ENCODE measurements around the gene VSIG2. TPM values are rescaled to one million over a fixed set of nuclear protein-coding genes. Genes with fewer than 3 reads are reported as not detected.

VSIG2 gene, protein sequence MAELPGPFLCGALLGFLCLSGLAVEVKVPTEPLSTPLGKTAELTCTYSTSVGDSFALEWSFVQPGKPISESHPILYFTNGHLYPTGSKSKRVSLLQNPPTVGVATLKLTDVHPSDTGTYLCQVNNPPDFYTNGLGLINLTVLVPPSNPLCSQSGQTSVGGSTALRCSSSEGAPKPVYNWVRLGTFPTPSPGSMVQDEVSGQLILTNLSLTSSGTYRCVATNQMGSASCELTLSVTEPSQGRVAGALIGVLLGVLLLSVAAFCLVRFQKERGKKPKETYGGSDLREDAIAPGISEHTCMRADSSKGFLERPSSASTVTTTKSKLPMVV
- total RNA-seq, result 0.13 TPM in 1 of 2 replicates, not detected in the other

DNA sequence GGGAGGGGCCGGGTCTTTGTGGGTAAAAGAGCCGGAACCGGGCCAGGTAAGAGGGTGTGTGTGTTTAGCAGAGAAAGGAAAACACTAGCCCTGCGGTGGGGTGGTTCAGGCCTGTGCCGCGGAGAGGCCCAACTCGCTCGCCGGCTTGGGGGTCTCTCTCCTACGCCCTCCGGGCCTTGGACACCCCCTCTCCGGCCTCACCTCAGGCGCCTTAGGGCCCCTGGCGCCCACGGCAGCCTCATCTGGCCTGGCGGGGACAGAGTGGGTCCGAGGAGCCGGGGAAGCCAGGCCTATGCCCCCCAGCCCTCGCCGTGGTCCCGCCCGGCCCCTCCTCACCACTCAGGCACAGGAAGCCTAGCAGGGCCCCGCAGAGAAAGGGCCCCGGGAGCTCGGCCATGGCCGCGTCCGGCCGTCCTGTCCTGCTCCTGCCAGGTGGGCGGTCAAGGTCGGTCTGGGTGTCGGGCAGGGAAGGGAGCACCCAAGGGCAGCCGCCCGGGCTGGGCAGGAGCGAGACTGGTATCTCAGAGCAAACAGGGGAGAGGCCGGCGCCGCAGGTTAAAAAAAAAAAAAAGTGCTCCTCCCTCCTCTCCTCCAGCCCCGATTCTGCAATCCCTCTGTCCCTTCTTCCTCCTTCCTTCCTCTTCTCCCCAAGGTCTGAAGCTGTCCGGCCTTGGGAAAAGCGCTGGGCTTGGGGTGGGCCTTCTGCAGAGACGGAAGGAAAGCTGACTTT, at the start of gene VSIG2:
Gene VSIG2, minus strand, starts transcription at position 515 of the 730 bp plus-strand sequence. Its CDS starts 118 bp downstream, at position 397.

DNA sequence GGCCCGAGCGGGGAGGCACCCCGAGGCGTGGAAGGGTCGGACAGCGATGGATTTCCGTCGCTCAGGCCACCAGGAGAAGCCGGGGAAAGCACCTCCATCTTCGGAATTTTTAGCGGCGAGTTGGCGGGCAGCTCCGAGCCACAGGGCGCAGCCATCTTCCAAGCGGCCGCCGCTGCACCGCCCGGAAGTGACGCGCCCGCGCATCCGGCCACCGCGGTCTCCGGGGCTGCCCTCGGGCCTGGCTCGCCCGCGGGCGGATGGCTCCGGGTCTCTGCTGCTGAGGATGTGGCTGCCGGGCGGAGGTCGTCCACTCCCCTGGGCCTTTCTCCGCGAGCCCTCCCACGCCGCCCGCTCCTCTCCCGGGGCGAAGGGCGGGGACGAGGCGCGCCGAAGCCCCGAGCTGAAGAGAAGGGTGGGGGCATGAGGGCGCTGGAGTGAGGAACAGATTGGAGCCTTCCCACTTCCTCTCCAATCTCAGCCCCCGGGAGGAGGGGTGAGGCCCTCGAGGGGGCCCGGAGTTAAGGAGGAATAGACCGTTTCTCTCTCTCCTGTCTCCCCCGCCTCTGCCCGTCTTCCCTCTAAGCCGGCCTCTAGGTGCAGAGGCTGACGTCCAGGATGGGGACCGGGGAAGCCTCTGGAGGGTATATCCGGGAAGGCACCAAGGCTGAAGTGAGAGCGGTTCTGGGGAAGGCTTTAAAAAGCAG, 48.3 kb upstream of the VSIG2 start, which contains the start of gene MSANTD2:
Gene MSANTD2, minus strand, starts transcription at position 181 of the 704 bp plus-strand sequence. Its CDS starts 26 bp downstream, at position 155.

DNA sequence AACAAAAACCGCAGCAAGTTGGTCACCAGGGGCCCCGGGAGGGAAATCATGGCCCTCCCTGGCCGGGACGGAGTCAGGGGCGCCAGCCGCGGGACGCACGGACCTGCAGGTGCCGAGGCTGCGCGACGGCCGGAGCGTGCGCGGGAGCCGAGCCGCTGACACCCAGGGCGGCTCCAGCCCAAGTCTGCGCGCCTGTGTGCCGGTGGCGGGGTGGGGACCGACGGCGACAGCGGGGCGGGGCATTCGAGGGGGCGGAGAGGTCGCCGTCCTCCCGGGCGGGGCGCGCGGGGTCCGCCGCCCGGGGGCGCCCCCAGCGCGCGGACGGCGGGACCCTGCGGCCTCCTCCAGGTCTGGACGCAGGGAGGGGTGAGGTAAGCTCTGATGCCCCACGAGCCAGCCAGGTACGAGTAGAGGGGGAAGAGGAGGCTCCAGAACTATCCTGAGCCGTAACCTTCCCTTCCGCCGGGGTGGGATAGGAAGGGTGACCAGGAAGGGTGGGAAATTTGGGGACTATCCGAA, 10.1 kb upstream of the VSIG2 start, which contains the start of gene ESAM:
Gene ESAM, minus strand, starts transcription at position 186 of the 519 bp plus-strand sequence. Its CDS starts 136 bp downstream, at position 50.

DNA sequence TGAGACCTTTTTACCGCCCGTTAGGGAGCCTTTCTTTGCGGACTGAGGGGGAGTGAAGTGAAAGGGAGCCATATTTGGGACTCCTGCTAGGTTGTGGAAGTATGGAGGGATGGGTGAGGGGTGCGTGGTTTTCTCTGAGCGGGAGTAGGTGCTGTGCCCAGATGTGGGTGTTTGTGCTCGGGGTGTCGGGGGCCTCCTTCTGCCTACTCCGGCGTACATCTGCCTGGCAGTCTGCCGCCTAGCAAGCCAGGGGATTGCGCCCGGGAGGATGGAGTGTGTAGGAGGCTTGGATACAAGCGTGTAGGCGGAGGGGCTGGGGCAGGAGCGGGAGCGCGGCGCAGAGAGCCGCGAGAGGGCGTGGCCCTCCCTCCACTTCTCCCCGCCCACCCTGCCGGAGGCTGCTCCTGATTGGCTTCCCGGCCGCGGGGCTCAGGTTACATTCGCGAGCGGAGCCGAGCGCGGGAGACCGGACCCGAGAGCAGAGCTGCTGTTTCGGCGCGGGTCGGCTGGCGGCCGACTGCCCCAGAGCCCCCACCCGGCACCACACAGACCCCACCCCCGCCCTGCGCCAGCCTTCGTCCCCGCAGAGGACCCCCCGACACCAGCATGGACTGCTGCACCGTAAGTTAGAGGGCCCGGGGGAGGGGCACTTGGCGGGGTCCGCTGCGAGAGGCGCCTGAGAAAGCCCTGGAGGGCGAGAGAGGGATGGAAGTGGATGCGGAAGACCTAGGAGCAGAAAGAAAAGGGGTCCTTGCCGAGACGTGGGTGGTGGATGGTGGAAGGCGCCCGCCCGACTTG, 12.4 kb downstream of the VSIG2 start, which contains the start of gene NRGN:
Gene NRGN, plus strand, starts transcription at position 464 of the 798 bp plus-strand sequence. Its CDS starts 143 bp downstream, at position 607.

Other genes starting within 250 kb of the VSIG2 start
- gene OR8B12, start 208.6 kb downstream of the VSIG2 start, total RNA-seq, result not detected in 2 replicates
- gene OR8A1, start 182.3 kb downstream of the VSIG2 start, total RNA-seq, result not detected in 2 replicates
- not detected in 2 replicates for gene PANX3, start 140.8 kb downstream of the VSIG2 start, total RNA-seq
- 17.8 and 24.1 TPM in 2 replicates for gene TBRG1, start 129.4 kb downstream of the VSIG2 start, total RNA-seq
- gene SIAE, start 78.5 kb downstream of the VSIG2 start, total RNA-seq, result 5.2 and 16.9 TPM in 2 replicates
- gene SPA17, start 78.4 kb downstream of the VSIG2 start, total RNA-seq, result 4.2 and 12.9 TPM in 2 replicates
- gene NRGN, start 12.3 kb downstream of the VSIG2 start, total RNA-seq, result 0.76 and 11.1 TPM in 2 replicates
- 6.1 and 35.7 TPM in 2 replicates for gene ESAM, start 10.0 kb upstream of the VSIG2 start, total RNA-seq
- 7.5 and 11.1 TPM in 2 replicates for gene MSANTD2, start 48.2 kb upstream of the VSIG2 start, total RNA-seq
- 22.3 and 22.6 TPM in 2 replicates for gene ROBO3, start 113.2 kb upstream of the VSIG2 start, total RNA-seq
- gene ROBO4, start 145.6 kb upstream of the VSIG2 start, total RNA-seq, result 0.65 and 0.76 TPM in 2 replicates
- gene HEPN1, start 167.0 kb upstream of the VSIG2 start, total RNA-seq, result not detected in 2 replicates
- gene HEPACAM, start 183.8 kb upstream of the VSIG2 start, total RNA-seq, result not detected in 2 replicates
- 0.25 and 2.3 TPM in 2 replicates for gene CCDC15, start 201.9 kb upstream of the VSIG2 start, total RNA-seq

Measured in mesangial cell (primary cell).